ENCODE measurements around the gene MMADHC. TPM values are rescaled to one million over a fixed set of nuclear protein-coding genes. Genes with fewer than 3 reads are reported as not detected.

The MMADHC gene
- total and polyA plus RNA-seq, 9 donors: 67.0 to 81.0 (median 73.5) TPM

GRCh38 chr2:149527998-149528755, 59.4 kb downstream of the MMADHC start:
- DNase-seq: no peak
- no peaks in the 10 kb centered on the region for H3K36me3 ChIP-seq
- H3K27me3 ChIP-seq: no peaks in the 10 kb centered on the region
- no peak overlapping the region for H3K27ac ChIP-seq
- 84 to 88% (median 86%) methylated on average over 7 of the region's 7 CpGs for WGBS, 3 donors
- intact Hi-C loops (cut with DNase I): no loop called here
- TF ChIP-seq EP300 (IDR thresholded peaks at IDR 0.05) (no peak), POLR2A (IDR thresholded peaks at IDR 0.05) (no peak), CTCF (IDR thresholded peaks at IDR 0.05) (no peak)
- H3K4me1 ChIP-seq (ENCODE audit: insufficient read depth): no peaks in the 10 kb centered on the region
- no peak overlapping the region for H3K4me3 ChIP-seq
- no peaks in the 10 kb centered on the region for H3K9me3 ChIP-seq

DNA sequence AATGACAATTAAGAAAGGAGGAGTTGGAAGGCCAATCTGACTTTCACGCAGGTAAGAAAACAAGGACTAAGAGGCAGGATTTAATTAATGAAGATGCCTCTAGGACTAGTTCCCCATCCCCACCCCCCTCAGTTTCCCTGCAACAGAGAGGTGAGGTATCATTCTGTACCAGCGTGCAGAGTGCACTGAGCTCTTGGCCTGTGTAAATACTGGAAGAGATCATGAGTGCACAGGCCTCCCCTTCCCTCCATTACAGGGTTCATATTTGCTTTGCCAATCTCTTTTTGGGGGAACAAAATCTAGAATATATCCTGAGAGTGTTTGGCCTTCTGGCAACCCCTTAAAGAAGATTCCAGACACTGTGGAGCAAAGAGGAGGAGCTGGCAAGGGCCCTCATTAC, 60.9 kb downstream of the MMADHC start:
- intact Hi-C loops (cut with DNase I): no loop called here
- Histone ChIP-seq H3K36me3 (no peaks in the 10 kb centered on the region), H3K9me3 (no peaks in the 10 kb centered on the region), H3K27me3 (no peaks in the 10 kb centered on the region), H3K27ac (no peak overlapping the region), H3K4me3 (no peak overlapping the region), H3K4me1 (ENCODE audit: insufficient read depth) (no peaks in the 10 kb centered on the region)
- no peak for DNase-seq
- 82 to 93% (median 90%) methylated on average over 2 of the region's 2 CpGs for WGBS, 3 donors
- TF ChIP-seq CTCF (IDR thresholded peaks at IDR 0.05) (no peak), POLR2A (IDR thresholded peaks at IDR 0.05) (no peak), EP300 (IDR thresholded peaks at IDR 0.05) (no peak)

GRCh38 chr2:149525323-149525722, 62.3 kb downstream of the MMADHC start:
- H3K36me3 ChIP-seq: no peaks in the 10 kb centered on the region
- intact Hi-C loops (cut with DNase I): no loop called here
- H3K4me1 ChIP-seq (ENCODE audit: insufficient read depth): no peaks in the 10 kb centered on the region
- no peaks in the 10 kb centered on the region for H3K27me3 ChIP-seq
- WGBS, 3 donors: 94 to 97% (median 95%) methylated on average over 6 to 9 of the region's 9 CpGs
- no peak overlapping the region for H3K27ac ChIP-seq
- DNase-seq: no peak
- no peaks in the 10 kb centered on the region for H3K9me3 ChIP-seq
- TF ChIP-seq POLR2A (IDR thresholded peaks at IDR 0.05) (no peak), EP300 (IDR thresholded peaks at IDR 0.05) (no peak), CTCF (IDR thresholded peaks at IDR 0.05) (no peak)
- H3K4me3 ChIP-seq: no peak overlapping the region

Small RNAs within 50 kb of the gene (small RNA-seq; reads per million reads assigned to genes)
- gene RNU6-601P: not detected
